Gastrocnemius medialis (tissue), 4 donors: Measurements from ENCODE around the gene SCUBE3. TPM values are rescaled to one million over a fixed set of nuclear protein-coding genes. Genes with fewer than 3 reads are reported as not detected.
A peak's percentile ranks its signal among the peaks of the same experiment; 100 is the strongest.

Experiments
- ATAC-seq, 2 donors: fragments of 150-250 bp; one replicate each; pipeline ENCODE4 v1.9.1; 2016
- DNase-seq, 2 donors: peaks; one replicate each; pipeline ENCODE4 v3.0.0-alpha.2; 2019
- H3K27ac ChIP-seq, 4 donors: fragments of 200-600 bp; sonication (generic); 1 replicate in 1 of 4; 2 replicates in 3 of 4; pipeline ENCODE4 v1.5.1; 2016 to 2018; ENCODE audit warnings: mild to moderate bottlenecking in 2 of 4, moderate library complexity in 1 of 4
- H3K27me3 ChIP-seq, 3 donors: fragments of 200-600 bp; sonication (generic) in 2 of 3; 1 replicate in 1 of 3; 2 replicates in 2 of 3; pipeline versions ENCODE4 v1.5.1 to v1.6.0; 2016 to 2019; ENCODE audit warnings: mild to moderate bottlenecking in 1 of 3, moderate library complexity in 1 of 3
- H3K36me3 ChIP-seq, 2 donors: fragments of 200-600 bp; sonication (generic) in 1 of 2; one replicate each; pipeline ENCODE4 v1.5.1; 2017 to 2018
- H3K4me1 ChIP-seq, 2 donors: fragments of 200-600 bp; sonication (generic) in 1 of 2; one replicate each; pipeline ENCODE4 v1.5.1; 2016 to 2017; ENCODE audit warnings: mild to moderate bottlenecking in 2 of 2
- H3K4me3 ChIP-seq, 4 donors: fragments of 200-600 bp; sonication (generic) in 3 of 4; 1 replicate in 1 of 4; 2 replicates in 3 of 4; pipeline ENCODE4 v1.5.1; 2016 to 2019; ENCODE audit warnings: mild to moderate bottlenecking in 2 of 4
- H3K9me3 ChIP-seq, 3 donors: fragments of 200-600 bp; sonication (generic) in 2 of 3; 1 replicate in 1 of 3; 2 replicates in 2 of 3; pipeline ENCODE4 v1.5.1; 2016 to 2019
- POLR2A ChIP-seq, 2 donors: fragments of 450-650 bp; IDR thresholded peaks; one replicate each; pipeline ENCODE4 v1.6.1; 2017; ENCODE audit warnings: antibody characterized with exemption in 2 of 2, mild to moderate bottlenecking in 2 of 2, moderate library complexity in 2 of 2
- in situ Hi-C, 4 donors: fragments of 200-750 bp; cut with MboI; loops; one replicate each; pipeline versions ENCODE4 v1.15.0 to v1.8.0; 2017; ENCODE audit warnings: low sequenced_read_pairs in 4 of 4
- intact Hi-C: fragments of 100-400 bp; cut with DNase I; formaldehyde crosslinking; loops from one replicate; pipeline ENCODE4 v1.15.1; 2023; ENCODE audit warnings: low total_unique reads
- total RNA-seq, 4 donors: library from RNA; depleted of rRNA; stranded (reverse); fragments of >200 nt; gene quantifications; one replicate each; pipeline versions ENCODE4 v1.1.0 to v1.2.3, GENCODE V29; 2016
- TF ChIP-seq, protein P1 (sequence below), 5 experiments: fragments of 450-650 bp in 3 of 5; fragments of 200-600 bp in 2 of 5; sonication (generic) in 2 of 5; IDR thresholded peaks in 4 of 5; conservative IDR thresholded peaks in 1 of 5; 1 replicate in 4 of 5; 2 replicates in 1 of 5; pipeline ENCODE4 v1.5.1; 2016 to 2019; ENCODE audit warnings: antibody characterized with exemption in 5 of 5, mild to moderate bottlenecking in 3 of 5, moderate library complexity in 3 of 5

The SCUBE3 gene
- total RNA-seq, 4 donors from 2014 or later: 0.05 to 0.07 TPM; not detected in 2

DNA sequence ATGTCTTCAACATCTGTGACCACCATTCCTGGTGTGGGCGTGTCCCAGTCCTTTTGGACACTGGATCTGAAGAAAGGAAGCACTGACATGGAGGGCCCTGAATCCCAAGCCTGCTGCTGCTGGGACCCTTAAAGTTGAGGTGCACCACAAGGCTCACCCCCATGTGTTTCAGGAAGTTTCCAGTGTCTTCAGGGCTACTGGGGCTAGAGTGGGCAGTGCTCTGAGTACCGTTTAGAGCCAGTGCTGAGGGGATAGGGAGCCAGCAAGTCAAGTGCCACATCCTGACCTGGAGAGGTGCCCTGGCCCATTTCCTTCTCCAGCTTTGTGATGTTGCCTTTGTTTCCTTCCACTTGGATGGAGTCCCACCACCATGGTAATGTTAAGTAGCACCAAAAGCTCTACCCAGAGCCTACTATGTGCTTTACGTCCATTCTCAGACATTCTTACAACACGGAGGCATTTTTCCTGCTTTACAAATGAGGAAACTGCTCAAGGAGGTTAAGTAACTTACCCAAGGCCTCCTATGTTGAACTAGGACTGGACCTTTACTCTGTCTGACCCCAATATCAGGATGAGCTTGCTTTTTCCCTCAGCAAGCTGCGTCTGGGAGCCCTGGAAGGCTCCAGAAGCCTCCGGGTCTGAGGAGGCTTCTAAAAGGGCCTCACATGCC is 83.3 kb downstream of the SCUBE3 start:
- DNase-seq (no peak), ATAC-seq (no peak)
- Histone ChIP-seq H3K4me1 (peaks cover 12 to 17% of the 10 kb centered on the region in 2 donors), H3K36me3 (peaks cover 0 to 27% of the 10 kb centered on the region in 2 donors), H3K4me3 (no peak overlapping the region), H3K27me3 (no peaks in the 10 kb centered on the region), H3K9me3 (no peaks in the 10 kb centered on the region), H3K27ac (peak overlapping the region in 1 of 4 donors; percentile 7)
- in situ Hi-C loops: no loop called here
- intact Hi-C loops: no loop called here
- TF ChIP-seq, protein P1, sequence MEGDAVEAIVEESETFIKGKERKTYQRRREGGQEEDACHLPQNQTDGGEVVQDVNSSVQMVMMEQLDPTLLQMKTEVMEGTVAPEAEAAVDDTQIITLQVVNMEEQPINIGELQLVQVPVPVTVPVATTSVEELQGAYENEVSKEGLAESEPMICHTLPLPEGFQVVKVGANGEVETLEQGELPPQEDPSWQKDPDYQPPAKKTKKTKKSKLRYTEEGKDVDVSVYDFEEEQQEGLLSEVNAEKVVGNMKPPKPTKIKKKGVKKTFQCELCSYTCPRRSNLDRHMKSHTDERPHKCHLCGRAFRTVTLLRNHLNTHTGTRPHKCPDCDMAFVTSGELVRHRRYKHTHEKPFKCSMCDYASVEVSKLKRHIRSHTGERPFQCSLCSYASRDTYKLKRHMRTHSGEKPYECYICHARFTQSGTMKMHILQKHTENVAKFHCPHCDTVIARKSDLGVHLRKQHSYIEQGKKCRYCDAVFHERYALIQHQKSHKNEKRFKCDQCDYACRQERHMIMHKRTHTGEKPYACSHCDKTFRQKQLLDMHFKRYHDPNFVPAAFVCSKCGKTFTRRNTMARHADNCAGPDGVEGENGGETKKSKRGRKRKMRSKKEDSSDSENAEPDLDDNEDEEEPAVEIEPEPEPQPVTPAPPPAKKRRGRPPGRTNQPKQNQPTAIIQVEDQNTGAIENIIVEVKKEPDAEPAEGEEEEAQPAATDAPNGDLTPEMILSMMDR (IDR thresholded peaks at IDR 0.05 in 4 of 5, conservative IDR thresholded peaks at IDR 0.05 in 1 of 5): no peak
- TF ChIP-seq POLR2A (IDR thresholded peaks at IDR 0.05): no peak

DNA sequence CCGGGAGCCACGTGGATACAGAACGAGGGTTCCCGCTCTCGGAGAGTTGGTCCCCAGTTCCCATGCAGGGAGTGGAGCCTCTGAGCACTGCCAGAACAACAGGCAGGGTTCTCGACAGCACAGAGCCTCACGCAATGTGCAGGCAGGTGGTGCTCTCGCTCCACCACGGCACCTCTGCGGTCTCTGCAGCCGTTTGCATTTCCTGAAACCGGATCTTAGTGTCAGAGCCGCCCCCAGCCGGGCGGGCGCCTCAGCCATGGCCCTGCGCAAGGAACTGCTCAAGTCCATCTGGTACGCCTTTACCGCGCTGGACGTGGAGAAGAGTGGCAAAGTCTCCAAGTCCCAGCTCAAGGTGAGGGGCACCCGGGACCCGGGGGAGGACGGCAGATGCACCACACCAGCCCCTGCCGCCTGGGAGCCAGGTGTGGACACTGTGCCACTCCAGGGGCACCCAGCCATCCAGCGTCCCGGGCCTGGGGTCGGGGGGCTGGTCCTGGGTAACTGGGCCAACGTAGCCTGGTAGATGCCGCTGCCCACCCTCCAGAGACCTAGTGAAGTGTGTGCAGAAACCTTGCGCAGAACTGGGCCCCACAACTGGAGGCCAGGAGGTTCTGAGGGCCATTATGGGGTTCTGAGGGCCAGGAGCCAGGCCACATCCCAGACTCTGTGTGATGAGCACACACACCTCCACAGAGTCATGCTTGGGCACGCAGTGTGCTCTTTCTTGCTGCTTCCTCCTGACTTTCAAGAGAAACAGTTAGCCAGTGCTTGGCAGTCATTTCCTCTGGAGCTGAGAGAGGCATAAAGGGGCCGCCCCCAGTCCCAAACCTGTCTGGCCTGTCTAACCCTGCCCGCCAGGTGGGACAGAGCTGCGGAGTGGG is 84.1 kb downstream of the SCUBE3 start, which contains the start of gene DEF6:
DEF6 (plus strand) TSS at position 218 of the 881 bp plus-strand sequence; CDS start at position 257, 39 bp downstream.
- in situ Hi-C loops (no loop called here), intact Hi-C loops (no loop called here)
- peak within 1 kb of the TSS in 3 of 4 donors; percentile 8 to 33 (median 27) for H3K4me3 ChIP-seq
- ATAC-seq (peak; percentile 52 to 59), DNase-seq (peak; percentile 54 to 55)
- peaks cover 14 to 17% of the 10 kb centered on the region in 2 donors for H3K4me1 ChIP-seq
- no peak for TF ChIP-seq POLR2A (IDR thresholded peaks at IDR 0.05)
- TF ChIP-seq, protein P1 (IDR thresholded peaks at IDR 0.05 in 4 of 5, conservative IDR thresholded peaks at IDR 0.05 in 1 of 5): peak in 4 of 5 experiments; percentile 55 to 66 (median 60)
- H3K27ac ChIP-seq: peak within 1 kb of the TSS in 1 of 4 donors; percentile 7
- no peaks in the 10 kb centered on the region for H3K27me3 ChIP-seq
- H3K36me3 ChIP-seq: peaks cover 0 to 20% of the 10 kb centered on the region in 2 donors
- H3K9me3 ChIP-seq: no peaks in the 10 kb centered on the region

DNA sequence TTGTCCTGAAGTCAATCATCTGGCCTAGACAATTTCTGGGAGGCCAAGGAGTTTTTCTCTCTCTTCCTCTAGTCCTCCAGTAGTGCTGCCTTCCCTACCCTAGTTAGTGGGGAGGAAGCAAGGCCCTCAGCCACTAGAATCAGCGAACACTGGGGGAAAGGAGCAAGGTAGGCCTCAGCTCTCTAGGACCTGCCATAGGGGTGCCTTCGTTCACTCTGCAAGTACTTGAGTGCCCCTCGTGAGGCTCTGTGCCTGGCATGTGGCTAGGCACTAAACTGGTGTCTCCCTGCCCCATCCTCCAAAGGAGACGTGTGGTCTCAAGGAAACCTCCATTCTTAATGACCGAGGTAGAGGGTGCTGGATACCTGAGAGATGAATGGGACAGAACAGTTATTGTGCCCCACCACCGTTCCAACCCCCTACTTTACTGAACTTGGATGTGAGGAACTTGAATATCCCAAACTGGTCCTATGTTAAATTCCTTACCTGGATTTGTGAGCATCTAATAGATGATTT is 84.9 kb downstream of the SCUBE3 start:
- Histone ChIP-seq H3K27ac (no peak overlapping the region), H3K9me3 (no peaks in the 10 kb centered on the region), H3K36me3 (peaks cover 0 to 11% of the 10 kb centered on the region in 2 donors), H3K27me3 (no peaks in the 10 kb centered on the region), H3K4me1 (peaks cover 17 to 19% of the 10 kb centered on the region in 2 donors), H3K4me3 (no peak overlapping the region)
- ATAC-seq (no peak), DNase-seq (no peak)
- TF ChIP-seq, protein P1 (IDR thresholded peaks at IDR 0.05 in 4 of 5, conservative IDR thresholded peaks at IDR 0.05 in 1 of 5): no peak
- TF ChIP-seq POLR2A (IDR thresholded peaks at IDR 0.05): no peak
- in situ Hi-C loops: no loop called here
- intact Hi-C loops: no loop called here

DNA sequence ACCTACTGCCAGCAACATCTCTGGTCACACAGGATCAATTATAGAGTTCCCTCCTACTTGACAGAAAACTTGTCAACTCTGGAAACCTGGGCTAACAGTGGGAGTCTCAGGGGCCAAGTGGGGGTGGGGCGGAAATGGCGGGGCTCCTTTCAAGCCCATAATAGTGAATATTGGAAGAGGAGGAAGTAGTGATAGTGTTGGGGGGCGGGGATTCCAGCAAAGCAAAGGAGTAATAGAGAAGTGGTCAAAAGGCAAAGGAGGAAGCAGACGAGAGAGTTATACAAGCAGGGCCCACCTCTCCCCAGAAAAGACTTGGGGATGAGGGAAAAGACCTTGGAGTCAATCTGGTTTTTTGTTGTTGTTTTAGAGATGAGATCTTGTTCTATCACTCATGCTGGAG is 85.9 kb downstream of the SCUBE3 start:
- H3K9me3 ChIP-seq: no peaks in the 10 kb centered on the region
- no peaks in the 10 kb centered on the region for H3K27me3 ChIP-seq
- in situ Hi-C loops (no loop called here), intact Hi-C loops (no loop called here)
- no peak for TF ChIP-seq POLR2A (IDR thresholded peaks at IDR 0.05)
- TF ChIP-seq, protein P1 (IDR thresholded peaks at IDR 0.05 in 4 of 5, conservative IDR thresholded peaks at IDR 0.05 in 1 of 5): no peak
- no peak overlapping the region for H3K27ac ChIP-seq
- H3K4me3 ChIP-seq: no peak overlapping the region
- H3K4me1 ChIP-seq: peaks cover 17 to 19% of the 10 kb centered on the region in 2 donors
- no peak for ATAC-seq
- DNase-seq: no peak
- H3K36me3 ChIP-seq: peaks cover 0 to 9% of the 10 kb centered on the region in 2 donors
